Adrenal gland (tissue), 5 donors: ENCODE data around the gene NOS3.

Experiments used
- POLR2A ChIP-seq, 2 donors: fragments of 450-650 bp; IDR thresholded peaks; one replicate each; pipeline ENCODE4 v1.6.1; 2017; ENCODE audit warnings: antibody characterized with exemption in 2 of 2, mild to moderate bottlenecking in 2 of 2, moderate library complexity in 1 of 2
- TF ChIP-seq, protein P1 (sequence below), 6 experiments: fragments of 450-650 bp in 4 of 6; fragments of 200-600 bp in 2 of 6; sonication (generic) in 1 of 6; IDR thresholded peaks; 1 replicate in 5 of 6; 2 replicates in 1 of 6; pipeline versions ENCODE4 v1.5.1 to v1.8.0; 2016 to 2021; ENCODE audit warnings: antibody characterized with exemption in 6 of 6, mild to moderate bottlenecking in 2 of 6, moderate library complexity in 1 of 6
- donor health status: DM: no; HTN: no; CAD: no.

DNA sequence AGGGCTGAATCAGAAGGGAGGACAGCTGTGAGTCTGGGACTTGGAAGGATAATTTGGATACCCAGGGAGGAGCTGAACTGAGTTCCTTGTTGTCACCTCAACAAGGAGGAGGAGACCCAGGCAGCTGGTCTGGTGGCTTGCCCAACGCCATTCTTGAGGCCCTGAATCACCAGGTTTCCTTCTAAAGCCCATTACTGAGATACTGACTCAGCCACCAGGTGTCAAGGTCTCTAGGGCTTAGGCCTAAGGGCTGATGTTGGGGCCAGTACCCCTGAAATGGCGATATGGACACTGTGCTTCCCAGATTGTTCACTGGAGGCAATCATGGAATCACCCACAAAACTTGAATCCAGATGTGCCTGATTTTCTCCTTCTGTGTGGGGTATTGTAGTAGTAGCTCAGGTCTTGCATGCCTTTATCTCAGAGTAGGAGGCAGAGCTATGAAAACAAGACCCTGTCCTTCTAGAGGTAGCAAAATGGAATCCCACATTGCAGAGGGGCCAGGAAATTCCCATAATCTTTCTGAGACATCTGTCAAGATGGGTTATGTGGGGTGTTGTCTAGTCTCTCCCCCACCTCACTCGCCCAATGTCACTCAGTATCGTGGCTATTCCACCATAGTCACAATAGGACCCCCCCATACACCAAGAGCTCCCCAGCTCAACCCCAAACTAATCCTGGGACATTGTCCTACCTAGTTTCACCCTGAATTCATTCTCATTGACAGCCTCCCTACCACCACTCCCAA, 35.3 kb downstream of the NOS3 start:
- no peak for TF ChIP-seq POLR2A (IDR thresholded peaks at IDR 0.05)
- TF ChIP-seq, protein P1, sequence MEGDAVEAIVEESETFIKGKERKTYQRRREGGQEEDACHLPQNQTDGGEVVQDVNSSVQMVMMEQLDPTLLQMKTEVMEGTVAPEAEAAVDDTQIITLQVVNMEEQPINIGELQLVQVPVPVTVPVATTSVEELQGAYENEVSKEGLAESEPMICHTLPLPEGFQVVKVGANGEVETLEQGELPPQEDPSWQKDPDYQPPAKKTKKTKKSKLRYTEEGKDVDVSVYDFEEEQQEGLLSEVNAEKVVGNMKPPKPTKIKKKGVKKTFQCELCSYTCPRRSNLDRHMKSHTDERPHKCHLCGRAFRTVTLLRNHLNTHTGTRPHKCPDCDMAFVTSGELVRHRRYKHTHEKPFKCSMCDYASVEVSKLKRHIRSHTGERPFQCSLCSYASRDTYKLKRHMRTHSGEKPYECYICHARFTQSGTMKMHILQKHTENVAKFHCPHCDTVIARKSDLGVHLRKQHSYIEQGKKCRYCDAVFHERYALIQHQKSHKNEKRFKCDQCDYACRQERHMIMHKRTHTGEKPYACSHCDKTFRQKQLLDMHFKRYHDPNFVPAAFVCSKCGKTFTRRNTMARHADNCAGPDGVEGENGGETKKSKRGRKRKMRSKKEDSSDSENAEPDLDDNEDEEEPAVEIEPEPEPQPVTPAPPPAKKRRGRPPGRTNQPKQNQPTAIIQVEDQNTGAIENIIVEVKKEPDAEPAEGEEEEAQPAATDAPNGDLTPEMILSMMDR (IDR thresholded peaks at IDR 0.05): no peak
